ENCODE measurements around the gene ADCY9.

ADCY9 gene

DNA sequence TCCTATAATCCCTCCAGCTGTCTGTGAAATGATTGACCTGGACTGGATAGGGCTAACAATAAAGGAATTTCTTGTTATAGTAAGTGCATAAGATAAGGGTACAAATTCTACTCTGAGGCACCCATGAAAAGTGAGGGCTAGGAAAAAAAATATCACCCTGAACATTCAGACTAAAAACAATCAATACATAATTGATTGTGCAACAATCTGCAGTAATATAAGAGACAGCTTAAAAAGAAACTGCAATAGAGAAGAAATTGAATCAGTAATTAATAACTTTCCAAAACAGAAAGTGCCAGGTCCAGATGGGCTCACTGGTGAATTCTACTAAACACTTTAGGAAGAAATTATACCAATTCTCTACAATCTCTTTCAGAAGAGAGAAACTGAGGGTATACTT, 191.5 kb downstream of the ADCY9 start:
- no peak for DNase-seq (ENCODE audit: low read depth in 3 of 3, low spot score in 1 of 3)

DNA sequence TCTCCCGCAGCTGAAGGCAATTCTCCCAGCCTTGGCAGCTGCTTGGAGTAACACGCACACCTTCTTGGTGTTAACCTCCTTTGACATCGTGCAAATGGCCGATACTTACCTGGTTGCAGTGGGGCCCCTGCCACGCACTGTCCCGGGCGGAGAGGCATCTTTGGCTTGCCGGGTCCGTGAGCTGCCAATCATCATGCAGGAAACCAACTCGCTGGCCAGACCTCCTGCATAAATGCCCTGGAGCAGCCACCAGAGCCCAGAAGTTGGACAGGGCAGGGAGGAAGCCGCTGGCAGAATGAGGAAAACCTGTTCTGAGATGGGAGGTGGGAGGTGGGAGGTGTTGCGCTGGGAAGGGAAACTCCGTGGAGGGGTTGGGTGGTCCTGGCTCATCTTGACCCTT, 194.0 kb downstream of the ADCY9 start:
- no peak for DNase-seq (ENCODE audit: low read depth in 3 of 3, low spot score in 1 of 3)

DNA sequence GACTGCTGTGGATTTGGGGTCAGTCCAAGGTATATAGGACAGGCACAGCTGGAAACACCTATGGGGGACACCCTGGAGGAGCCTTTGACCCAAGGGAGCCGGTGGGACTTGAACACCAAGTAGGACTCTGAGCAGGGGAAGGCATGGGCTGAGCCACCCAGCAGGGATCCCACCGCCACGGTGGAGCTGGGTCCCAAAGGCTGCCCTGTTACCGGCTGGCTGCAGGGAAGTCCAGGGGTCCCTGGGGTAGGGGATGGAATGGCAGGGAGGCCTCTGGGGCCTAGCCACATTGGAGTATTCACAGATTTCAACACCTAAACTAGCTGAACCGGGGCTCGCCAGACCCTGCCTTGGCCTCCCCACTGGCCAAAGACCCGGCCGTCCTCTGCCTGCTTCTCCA, 196.0 kb downstream of the ADCY9 start:
- no peak for DNase-seq (ENCODE audit: low read depth in 3 of 3, low spot score in 1 of 3)

DNA sequence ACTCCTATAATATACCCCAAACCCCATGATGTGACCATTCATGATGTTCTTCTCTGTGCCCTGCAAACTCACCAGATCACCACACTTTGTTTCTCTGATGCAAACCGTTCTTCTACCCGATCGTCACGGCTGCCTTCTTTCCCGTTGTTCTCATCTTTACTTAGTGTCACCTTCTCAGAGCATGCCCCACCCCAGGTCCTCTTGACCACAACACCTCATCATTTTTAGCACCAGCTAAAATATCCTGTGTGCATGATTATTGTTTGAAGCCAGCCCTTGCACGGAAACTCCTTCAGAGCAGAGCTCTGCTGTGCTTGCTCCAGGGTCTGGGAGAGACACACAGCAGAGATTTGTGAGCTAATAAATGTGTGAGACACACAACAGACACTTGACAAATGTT, 196.8 kb downstream of the ADCY9 start:
- DNase-seq (ENCODE audit: low read depth in 3 of 3, low spot score in 1 of 3): no peak

GRCh38 chr16:3915426-3916260, 200.6 kb downstream of the ADCY9 start:
- DNase-seq (ENCODE audit: low read depth in 3 of 3, low spot score in 1 of 3): no peak

DNA sequence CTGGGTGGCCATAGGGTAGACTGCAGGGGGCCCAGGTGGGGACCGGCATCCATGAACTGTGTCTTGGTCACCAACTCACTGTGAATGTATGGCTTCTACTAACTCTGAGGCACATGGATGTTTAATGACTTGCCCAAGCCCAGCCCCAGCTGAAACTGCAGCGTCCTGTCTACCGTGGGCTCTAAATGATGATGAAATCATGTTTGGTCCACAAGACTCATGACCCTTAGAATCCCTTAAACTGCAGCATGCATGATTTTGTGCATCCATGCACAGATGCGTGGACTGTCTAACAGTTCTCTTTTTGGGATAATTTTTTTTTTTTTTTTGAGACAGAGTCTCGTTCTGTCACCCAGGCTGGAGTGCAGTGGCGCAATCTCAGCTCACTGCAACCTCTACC, 203.3 kb downstream of the ADCY9 start:
- no peak for DNase-seq (ENCODE audit: low read depth in 3 of 3, low spot score in 1 of 3)

Data from stimulated activated CD4-positive, alpha-beta T cell treated with anti-CD3 and anti-CD28 coated beads, TNF-alpha, amount 100 ng/mL, for 1 hour (primary cell).